GM23338 (cell line): ENCODE data around the gene RNF225. TPM values are rescaled to one million over a fixed set of nuclear protein-coding genes. Genes with fewer than 3 reads are reported as not detected.
"Not testable (repeated sequence)": the region's sequence is repeated elsewhere in the genome, so short reads cannot be mapped to it uniquely, and the experiment has no call there.

Experiments
- ATAC-seq: fragments of 200-7000 bp; cut with Tn5 transposase; 3 replicates; pipeline ENCODE4 v1.9.1; 2020
- DNase-seq: peaks from one replicate; pipeline ENCODE4 v3.0.0-alpha.2; 2015; ENCODE audit warnings: low spot score
- H2AFZ ChIP-seq: fragments of 200-600 bp; sonication (generic); 2 replicates; pipeline ENCODE4 v1.8.0; 2016; ENCODE audit warnings: antibody characterized with exemption, mild to moderate bottlenecking, moderate library complexity
- H3F3A ChIP-seq: fragments of 200-600 bp; sonication (generic); replicated peaks from 2 replicates; pipeline ENCODE4 v1.8.0; 2017; ENCODE audit warnings: antibody characterized with exemption, mixed run types, low read depth
- H3K27ac ChIP-seq: fragments of 200-600 bp; sonication (generic); 2 replicates; pipeline ENCODE4 v1.6.1; 2016; ENCODE audit warnings: low read depth
- H3K27me3 ChIP-seq: fragments of 200-600 bp; sonication (generic); 2 replicates; pipeline ENCODE4 v1.8.0; 2016; ENCODE audit warnings: mild to moderate bottlenecking, mixed run types, moderate library complexity; ENCODE audit not compliant: insufficient read depth
- H3K36me3 ChIP-seq: fragments of 200-600 bp; sonication (generic); 2 replicates; pipeline ENCODE4 v1.8.0; 2016; ENCODE audit warnings: mild to moderate bottlenecking; ENCODE audit not compliant: insufficient read depth
- H3K4me1 ChIP-seq: fragments of 200-600 bp; sonication (generic); 2 replicates; pipeline ENCODE4 v1.8.0; 2016; ENCODE audit warnings: mild to moderate bottlenecking, moderate library complexity; ENCODE audit not compliant: insufficient read depth
- H3K4me2 ChIP-seq: fragments of 200-600 bp; sonication (generic); 2 replicates; pipeline ENCODE4 v1.7.1; 2017; ENCODE audit warnings: mixed run types
- H3K4me3 ChIP-seq: fragments of 200-600 bp; sonication (generic); 2 replicates; pipeline ENCODE4 v1.6.1; 2016; ENCODE audit warnings: mixed run types
- H3K79me2 ChIP-seq: fragments of 200-600 bp; sonication (generic); replicated peaks from 2 replicates; pipeline ENCODE4 v1.8.0; 2017; ENCODE audit warnings: mild to moderate bottlenecking; ENCODE audit not compliant: insufficient read depth
- H3K9me2 ChIP-seq: fragments of 200-600 bp; sonication (generic); 2 replicates; pipeline ENCODE4 v1.8.0; 2017; ENCODE audit not compliant: insufficient read depth
- H4K20me1 ChIP-seq: fragments of 200-600 bp; sonication (generic); replicated peaks from 2 replicates; pipeline ENCODE4 v1.8.0; 2017; ENCODE audit warnings: mild to moderate bottlenecking; ENCODE audit not compliant: insufficient read depth
- H3K27ac Mint-ChIP-seq: 2 replicates; pipeline ENCODE4 v1.8.0; 2020; ENCODE audit warnings: inconsistent platforms, mild to moderate bottlenecking, moderate library complexity, mixed read lengths
- H3K27me3 Mint-ChIP-seq: 3 replicates; pipeline ENCODE4 v1.8.0; 2022; ENCODE audit warnings: low read depth, mild to moderate bottlenecking, moderate library complexity, mixed read lengths, inconsistent platforms; ENCODE audit not compliant: insufficient read depth, poor library complexity
- H3K36me3 Mint-ChIP-seq: 3 replicates; pipeline ENCODE4 v1.8.0; 2021; ENCODE audit warnings: low read depth, mild to moderate bottlenecking, inconsistent platforms, moderate library complexity, mixed read lengths
- H3K4me1 Mint-ChIP-seq: 3 replicates; pipeline ENCODE4 v1.8.0; 2020; ENCODE audit warnings: mild to moderate bottlenecking, inconsistent platforms, mixed read lengths
- H3K4me3 Mint-ChIP-seq: 3 replicates; pipeline ENCODE4 v1.8.0; 2021; ENCODE audit warnings: moderate library complexity, mild to moderate bottlenecking, inconsistent platforms, mixed read lengths
- H3K9me3 Mint-ChIP-seq: 3 replicates; pipeline ENCODE4 v1.8.0; 2020; ENCODE audit warnings: moderate library complexity, mild to moderate bottlenecking, inconsistent platforms, mixed read lengths
- CREB1 ChIP-seq: fragments of 250-450 bp; sonication (Bioruptor Pico); IDR thresholded peaks from 2 replicates; pipeline ENCODE4 v1.5.0; 2020; ENCODE audit warnings: low read depth, mild to moderate bottlenecking, moderate library complexity
- ETS1 ChIP-seq: IDR thresholded peaks from 2 replicates; pipeline ENCODE4 v1.6.1; 2016; ENCODE audit warnings: antibody characterized with exemption
- EZH2 ChIP-seq: fragments of 200-600 bp; sonication (generic); IDR thresholded peaks from one replicate; pipeline ENCODE4 v1.8.0; 2017; ENCODE audit warnings: antibody characterized with exemption, mild to moderate bottlenecking, low read depth; ENCODE audit not compliant: unreplicated experiment
- JUNB ChIP-seq: IDR thresholded peaks from one replicate; pipeline ENCODE4 v1.6.1; 2016; ENCODE audit warnings: antibody characterized with exemption; ENCODE audit not compliant: unreplicated experiment
- REST ChIP-seq: IDR thresholded peaks from one replicate; pipeline ENCODE4 v1.6.1; 2018; ENCODE audit warnings: antibody characterized with exemption; ENCODE audit not compliant: unreplicated experiment
- ZNF114 ChIP-seq: fragments of 250-450 bp; sonication (Bioruptor Pico); IDR thresholded peaks from 2 replicates; pipeline ENCODE4 v1.5.0; 2020; ENCODE audit warnings: mild to moderate bottlenecking, moderate library complexity
- ZNF331 ChIP-seq: fragments of 250-450 bp; sonication (Bioruptor Pico); IDR thresholded peaks from 2 replicates; pipeline ENCODE4 v1.5.0; 2020; ENCODE audit warnings: low read depth, mild to moderate bottlenecking, moderate library complexity
- polyA plus RNA-seq: library from polyadenylated mRNA; unstranded; fragments of >200 nt; fragmentation: Nextera tagmentation; extraction: Ambion mirVana; gene quantifications from 2 replicates; pipeline ENCODE4 v1.2.1, GENCODE V29; 2016
- total RNA-seq: library from RNA; depleted of rRNA; stranded (reverse); fragments of >200 nt; shearing (Covaris generic); gene quantifications from 2 replicates; pipeline ENCODE4 v1.2.3, GENCODE V29; 2014
- TF ChIP-seq, protein P1 (sequence below), 2 experiments: fragments of 200-600 bp in 1 of 2; sonication (generic) in 1 of 2; conservative IDR thresholded peaks; 2 replicates each; pipeline versions ENCODE4 v1.5.1 to v1.6.1; 2016 to 2017; ENCODE audit warnings: antibody characterized with exemption in 2 of 2, low read depth in 2 of 2, mild to moderate bottlenecking in 2 of 2, moderate library complexity in 1 of 2

The RNF225 gene
- total and polyA plus RNA-seq, 2 experiments from 2014 or later = 0.87 TPM; not detected in 1

GRCh38 chr19:58403920-58404478 lies 8.5 kb downstream of the RNF225 start:
- H4K20me1 ChIP-seq, ATAC-seq: not testable (repeated sequence)

DNA sequence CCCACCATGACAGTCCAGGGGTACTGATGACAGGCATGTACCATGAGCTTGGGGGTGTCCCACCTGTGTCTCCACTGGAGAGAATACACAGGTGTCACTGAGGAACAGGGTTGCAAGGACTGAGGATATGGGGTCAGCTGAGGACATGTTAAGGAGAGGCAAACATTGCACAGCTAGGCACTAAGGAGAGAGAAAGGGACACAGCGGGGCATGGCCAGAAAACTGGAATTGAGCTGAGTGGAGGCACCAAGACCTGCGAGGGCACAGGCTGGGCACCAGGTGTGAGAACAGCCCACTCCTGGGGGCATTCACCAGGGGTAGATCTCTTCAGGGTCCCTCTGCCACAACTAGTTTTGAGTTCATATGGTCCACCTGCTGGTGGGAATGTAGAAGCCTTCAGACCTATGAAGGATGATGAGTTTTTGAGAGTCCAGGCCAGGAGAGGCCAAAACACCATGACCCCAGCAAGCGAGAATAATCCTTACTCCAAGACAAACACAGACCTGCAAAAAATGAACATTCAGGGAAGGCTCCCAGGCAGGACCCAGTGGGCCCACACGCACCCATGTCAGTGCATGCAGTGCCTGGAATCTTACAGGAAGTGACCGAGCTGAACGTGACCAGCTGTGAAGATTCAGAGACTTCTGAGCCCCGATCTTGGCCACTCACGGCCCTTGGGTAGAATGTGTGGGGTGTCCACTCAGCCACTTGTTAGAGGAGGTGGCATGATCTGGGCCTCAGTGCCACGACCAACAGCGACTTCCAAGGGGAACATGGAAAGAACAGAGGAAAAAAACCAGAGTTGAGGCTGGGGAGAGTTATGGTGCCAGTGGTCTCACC lies 11.6 kb downstream of the RNF225 start:
- 0 out of 2 replicates have a peak, but pooled peaks cover 7% of the 10 kb centered on the region for H3K27me3 ChIP-seq
- peak; percentile 4; the same call in 2 of the 3 replicates for ATAC-seq
- peak overlapping the region; percentile 98 for H3K4me2 ChIP-seq
- peak overlapping the region; percentile 94 for H3K4me3 ChIP-seq
- Mint-ChIP-seq H3K9me3 (peaks cover 13% of the 10 kb centered on the region), H3K4me1 (peaks cover 17% of the 10 kb centered on the region), H3K27ac (peak overlapping the region; percentile 38; the same call in 1 of the 2 replicates), H3K36me3 (peaks cover 12% of the 10 kb centered on the region), H3K27me3 (peaks cover 15% of the 10 kb centered on the region), H3K4me3 (peak overlapping the region; percentile 94)
- no peaks in the 10 kb centered on the region for H3K36me3 ChIP-seq
- no peaks in the 10 kb centered on the region for H3K79me2 ChIP-seq
- peak; percentile 52 for DNase-seq
- H3K27ac ChIP-seq = no peak overlapping the region
- no peaks in the 10 kb centered on the region for H3K4me1 ChIP-seq
- 0 out of 2 replicates have a peak, but pooled peaks cover 5% of the 10 kb centered on the region for H3K9me2 ChIP-seq
- peaks cover 8% of the 10 kb centered on the region; the same call in 1 of the 2 replicates for H3F3A ChIP-seq
- H4K20me1 ChIP-seq = no peaks in the 10 kb centered on the region
- no peak overlapping the region for H2AFZ ChIP-seq
- TF ChIP-seq ZNF114 (CRISPR knock-in tag) = no peak
- TF ChIP-seq, protein P1, sequence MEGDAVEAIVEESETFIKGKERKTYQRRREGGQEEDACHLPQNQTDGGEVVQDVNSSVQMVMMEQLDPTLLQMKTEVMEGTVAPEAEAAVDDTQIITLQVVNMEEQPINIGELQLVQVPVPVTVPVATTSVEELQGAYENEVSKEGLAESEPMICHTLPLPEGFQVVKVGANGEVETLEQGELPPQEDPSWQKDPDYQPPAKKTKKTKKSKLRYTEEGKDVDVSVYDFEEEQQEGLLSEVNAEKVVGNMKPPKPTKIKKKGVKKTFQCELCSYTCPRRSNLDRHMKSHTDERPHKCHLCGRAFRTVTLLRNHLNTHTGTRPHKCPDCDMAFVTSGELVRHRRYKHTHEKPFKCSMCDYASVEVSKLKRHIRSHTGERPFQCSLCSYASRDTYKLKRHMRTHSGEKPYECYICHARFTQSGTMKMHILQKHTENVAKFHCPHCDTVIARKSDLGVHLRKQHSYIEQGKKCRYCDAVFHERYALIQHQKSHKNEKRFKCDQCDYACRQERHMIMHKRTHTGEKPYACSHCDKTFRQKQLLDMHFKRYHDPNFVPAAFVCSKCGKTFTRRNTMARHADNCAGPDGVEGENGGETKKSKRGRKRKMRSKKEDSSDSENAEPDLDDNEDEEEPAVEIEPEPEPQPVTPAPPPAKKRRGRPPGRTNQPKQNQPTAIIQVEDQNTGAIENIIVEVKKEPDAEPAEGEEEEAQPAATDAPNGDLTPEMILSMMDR (conservative IDR thresholded peaks at IDR 0.05; ENCODE audit: low read depth in 2 of 2) = peak; percentile 44 to 46

More at GRCh38 chr19:58403920-58404478, 8.5 kb downstream of the RNF225 start:
- H3K9me3 Mint-ChIP-seq = peaks cover 13% of the 10 kb centered on the region
- DNase-seq, H3K4me3 Mint-ChIP-seq, H3K36me3 ChIP-seq, H3K4me1 ChIP-seq, H3K4me2 ChIP-seq, H3K27ac ChIP-seq, H2AFZ ChIP-seq, H3K9me2 ChIP-seq, H3K27ac Mint-ChIP-seq, H3F3A ChIP-seq, H3K79me2 ChIP-seq, H3K27me3 ChIP-seq, H3K4me3 ChIP-seq: not testable (repeated sequence)
- H3K36me3 Mint-ChIP-seq = peaks cover 12% of the 10 kb centered on the region
- H3K4me1 Mint-ChIP-seq = peaks cover 21% of the 10 kb centered on the region
- H3K27me3 Mint-ChIP-seq = peaks cover 26% of the 10 kb centered on the region

DNA sequence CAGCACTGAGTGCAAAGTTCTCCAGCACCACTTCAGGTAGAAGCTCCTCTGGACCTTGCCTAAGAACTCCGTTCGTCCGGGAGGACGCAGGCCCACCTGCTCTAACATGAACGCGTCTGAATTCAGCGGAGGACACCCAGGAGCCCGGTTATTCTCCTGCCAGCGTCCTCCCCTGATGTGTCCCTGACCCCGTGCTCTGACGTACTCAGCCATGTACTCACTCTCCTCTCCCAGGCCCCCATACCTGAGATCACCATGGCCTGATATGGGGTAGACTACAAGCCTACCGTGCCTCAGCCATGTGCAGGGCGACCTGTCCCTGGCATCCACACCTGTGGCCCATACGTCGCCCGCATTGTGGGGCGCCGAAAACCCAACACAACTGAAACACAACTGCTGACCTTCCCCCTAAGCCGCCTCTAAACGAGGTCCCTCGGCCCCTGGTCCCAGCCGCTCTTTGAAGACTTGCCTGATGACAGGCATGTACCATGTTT lies 12.2 kb downstream of the RNF225 start:
- Histone ChIP-seq H4K20me1 (no peaks in the 10 kb centered on the region), H3K36me3 (no peaks in the 10 kb centered on the region), H3K4me3 (peak overlapping the region; percentile 94), H2AFZ (peak overlapping the region; percentile 96; the same call in 1 of the 2 replicates), H3K27me3 (0 out of 2 replicates have a peak, but pooled peaks cover 7% of the 10 kb centered on the region), H3K27ac (peak overlapping the region; percentile 50; the same call in 1 of the 2 replicates), H3K4me2 (peak overlapping the region; percentile 98), H3K79me2 (no peaks in the 10 kb centered on the region), H3F3A (peaks cover 6% of the 10 kb centered on the region; the same call in 1 of the 2 replicates), H3K4me1 (no peaks in the 10 kb centered on the region), H3K9me2 (0 out of 2 replicates have a peak, but pooled peaks cover 5% of the 10 kb centered on the region)
- DNase-seq = peak; percentile 29
- Mint-ChIP-seq H3K4me3 (peak overlapping the region; percentile 94), H3K4me1 (peaks cover 17% of the 10 kb centered on the region), H3K36me3 (peaks cover 12% of the 10 kb centered on the region), H3K27ac (peak overlapping the region; percentile 38), H3K27me3 (peaks cover 15% of the 10 kb centered on the region), H3K9me3 (peaks cover 13% of the 10 kb centered on the region)
- ATAC-seq = peak; percentile 17
- no peak for TF ChIP-seq REST
- TF ChIP-seq ETS1 = no peak
- no peak for TF ChIP-seq JUNB
- no peak for TF ChIP-seq EZH2
- no peak for TF ChIP-seq ZNF331 (CRISPR knock-in tag)
- TF ChIP-seq CREB1 (CRISPR knock-in tag) = no peak
